Smooth muscle cell (in vitro differentiated cells): Measurements from ENCODE around the gene MYH15. TPM values are rescaled to one million over a fixed set of nuclear protein-coding genes. Genes with fewer than 3 reads are reported as not detected.

Experiments
- DNase-seq: peaks from one replicate; lab custom pipeline; 2025; ENCODE audit not compliant: unreplicated experiment; lab: John Stamatoyannopoulos, UW
- H2AFZ ChIP-seq: fragments of 200-600 bp; sonication (generic); 2 replicates; pipeline ENCODE4 v1.6.0; 2016; ENCODE audit warnings: antibody characterized with exemption, low read depth, mild to moderate bottlenecking
- H3F3A ChIP-seq: fragments of 200-600 bp; sonication (generic); 2 replicates; pipeline ENCODE4 v1.6.0; 2017; ENCODE audit warnings: antibody characterized with exemption, low read depth
- H3K27ac ChIP-seq: fragments of 200-600 bp; sonication (generic); 2 replicates; pipeline ENCODE4 v1.5.1; 2016; ENCODE audit warnings: low read depth, mild to moderate bottlenecking
- H3K27me3 ChIP-seq: fragments of 200-600 bp; sonication (generic); 2 replicates; pipeline ENCODE4 v1.6.1; 2016; ENCODE audit warnings: low read depth, mild to moderate bottlenecking
- H3K36me3 ChIP-seq: fragments of 200-600 bp; sonication (generic); 2 replicates; pipeline ENCODE4 v1.5.1; 2016; ENCODE audit warnings: low read depth
- H3K4me1 ChIP-seq: fragments of 200-600 bp; sonication (generic); 2 replicates; pipeline ENCODE4 v1.5.1; 2016; ENCODE audit warnings: low read depth
- H3K4me2 ChIP-seq: fragments of 200-600 bp; sonication (generic); 2 replicates; pipeline ENCODE4 v1.6.0; 2016; ENCODE audit warnings: mild to moderate bottlenecking
- H3K4me3 ChIP-seq: fragments of 200-600 bp; sonication (generic); 2 replicates; pipeline ENCODE4 v1.5.1; 2016; ENCODE audit warnings: mild to moderate bottlenecking
- H3K79me2 ChIP-seq: fragments of 200-600 bp; sonication (generic); 2 replicates; pipeline ENCODE4 v1.6.0; 2016; ENCODE audit warnings: low read depth, mild to moderate bottlenecking
- H3K9ac ChIP-seq: fragments of 200-600 bp; sonication (generic); 2 replicates; pipeline ENCODE4 v1.6.0; 2016; ENCODE audit warnings: low read depth
- H3K9me3 ChIP-seq: fragments of 200-600 bp; sonication (generic); replicated peaks from 2 replicates; pipeline ENCODE4 v1.5.1; 2016; ENCODE audit warnings: low read depth
- H4K20me1 ChIP-seq: fragments of 200-600 bp; sonication (generic); 2 replicates; pipeline ENCODE4 v1.6.0; 2016; ENCODE audit warnings: low read depth
- CTCF ChIP-seq: fragments of 200-600 bp; sonication (generic); IDR thresholded peaks from 2 replicates; pipeline ENCODE4 v1.5.1; 2017; ENCODE audit warnings: borderline replicate concordance, mild to moderate bottlenecking, antibody characterized with exemption; ENCODE audit not compliant: insufficient read depth, poor library complexity, severe bottlenecking
- WGBS: methylation state at CpG from one replicate; pipeline ENCODE4 v1.1.7; 2016; ENCODE audit warnings: low lambda C conversion rate; 5-methylcytosine and 5-hydroxymethylcytosine counted together
- polyA plus RNA-seq: library from polyadenylated mRNA; unstranded; fragments of >200 nt; fragmentation: Nextera tagmentation; extraction: Ambion mirVana; gene quantifications from 2 replicates; pipeline ENCODE4 v1.2.1, GENCODE V29; 2016
- total RNA-seq: library from RNA; depleted of rRNA; stranded (reverse); fragments of >200 nt; gene quantifications from 2 replicates; pipeline ENCODE4 v1.2.3, GENCODE V29; 2014

MYH15 gene
- total and polyA plus RNA-seq, 2 experiments from 2014 or later = 0.18 TPM; not detected in 1

- Histone ChIP-seq H3K79me2 (no peaks in the 10 kb centered on the region), H3K4me2 (no peak overlapping the region), H3K36me3 (no peaks in the 10 kb centered on the region), H2AFZ (no peak overlapping the region), H3K9ac (no peak overlapping the region), H3F3A (no peaks in the 10 kb centered on the region), H4K20me1 (no peaks in the 10 kb centered on the region), H3K4me3 (no peak overlapping the region), H3K4me1 (no peaks in the 10 kb centered on the region), H3K27me3 (no peaks in the 10 kb centered on the region), H3K9me3 (no peaks in the 10 kb centered on the region), H3K27ac (no peak overlapping the region)
- no peak for DNase-seq
- WGBS = 93% methylated on average over 4 of the region's 4 CpGs
- TF ChIP-seq CTCF = no peak
Observed at GRCh38 chr3:108378153-108378951, 132.0 kb downstream of the MYH15 start.

- H3K36me3 ChIP-seq = no peaks in the 10 kb centered on the region
- H3F3A ChIP-seq = no peaks in the 10 kb centered on the region
- no peaks in the 10 kb centered on the region for H3K9me3 ChIP-seq
- H3K4me3 ChIP-seq = no peak overlapping the region
- H4K20me1 ChIP-seq = no peaks in the 10 kb centered on the region
- no peak for DNase-seq
- no peak for TF ChIP-seq CTCF
- H3K79me2 ChIP-seq = no peaks in the 10 kb centered on the region
- H3K27ac ChIP-seq = no peak overlapping the region
- H3K4me1 ChIP-seq = no peaks in the 10 kb centered on the region
- no peak overlapping the region for H3K4me2 ChIP-seq
- H3K27me3 ChIP-seq = no peaks in the 10 kb centered on the region
- H3K9ac ChIP-seq = no peak overlapping the region
- 86% methylated on average over 1 of the region's 1 CpG for WGBS
- no peak overlapping the region for H2AFZ ChIP-seq
Observed at GRCh38 chr3:108377384-108377783, 133.0 kb downstream of the MYH15 start.

GRCh38 chr3:108376026-108376425, 134.4 kb downstream of the MYH15 start:
- no peaks in the 10 kb centered on the region for H3F3A ChIP-seq
- WGBS = 0% methylated on average over 1 of the region's 1 CpG
- H3K4me3 ChIP-seq = no peak overlapping the region
- H3K4me2 ChIP-seq = no peak overlapping the region
- no peaks in the 10 kb centered on the region for H3K4me1 ChIP-seq
- no peak overlapping the region for H3K9ac ChIP-seq
- H3K79me2 ChIP-seq = no peaks in the 10 kb centered on the region
- H3K9me3 ChIP-seq = no peaks in the 10 kb centered on the region
- H3K27me3 ChIP-seq = no peaks in the 10 kb centered on the region
- H2AFZ ChIP-seq = no peak overlapping the region
- H3K36me3 ChIP-seq = no peaks in the 10 kb centered on the region
- TF ChIP-seq CTCF = no peak
- H3K27ac ChIP-seq = no peak overlapping the region
- H4K20me1 ChIP-seq = no peaks in the 10 kb centered on the region
- no peak for DNase-seq

GRCh38 chr3:108359011-108359410, 151.4 kb downstream of the MYH15 start:
- WGBS = 86% methylated on average over 2 of the region's 2 CpGs
- Histone ChIP-seq H3K27me3 (no peaks in the 10 kb centered on the region), H3K36me3 (no peaks in the 10 kb centered on the region), H3K9ac (no peak overlapping the region), H3F3A (no peaks in the 10 kb centered on the region), H3K4me1 (no peaks in the 10 kb centered on the region), H4K20me1 (no peaks in the 10 kb centered on the region), H2AFZ (no peak overlapping the region), H3K4me2 (no peak overlapping the region), H3K9me3 (no peaks in the 10 kb centered on the region), H3K27ac (no peak overlapping the region), H3K79me2 (no peaks in the 10 kb centered on the region), H3K4me3 (no peak overlapping the region)
- no peak for TF ChIP-seq CTCF
- DNase-seq = no peak
